ENCODE data around the gene NXN.
A peak's percentile ranks its signal among the peaks of the same experiment; 100 is the strongest.
"Not testable (repeated sequence)": the region's sequence is repeated elsewhere in the genome, so short reads cannot be mapped to it uniquely, and the experiment has no call there.

Gene NXN

DNA sequence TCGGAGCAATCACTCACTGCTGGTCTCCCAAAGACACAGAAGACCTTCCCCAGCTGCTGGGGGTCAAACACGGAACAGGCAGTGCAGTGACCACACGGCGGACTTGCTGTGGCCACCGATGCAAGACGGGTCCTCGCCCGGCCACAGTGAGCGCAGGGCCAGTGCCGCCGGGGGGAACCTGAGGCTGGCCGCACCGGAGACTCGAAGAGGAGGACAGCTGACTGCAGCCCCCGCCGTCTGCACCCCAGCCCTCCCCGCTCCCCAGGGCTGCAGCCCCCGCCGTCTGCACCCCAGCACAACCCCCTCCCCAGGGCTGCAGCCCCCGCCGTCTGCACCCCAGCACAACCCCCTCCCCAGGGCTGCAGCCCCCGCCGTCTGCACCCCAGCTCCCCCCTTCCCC is 173.7 kb downstream of the NXN start:
- H3K4me3 Mint-ChIP-seq; H3K4me1 Mint-ChIP-seq; DNase-seq; H3K9me3 Mint-ChIP-seq; H3K27me3 Mint-ChIP-seq; H3K36me3 Mint-ChIP-seq (ENCODE audit: low read depth); ATAC-seq; H3K27ac Mint-ChIP-seq: not testable (repeated sequence)

DNA sequence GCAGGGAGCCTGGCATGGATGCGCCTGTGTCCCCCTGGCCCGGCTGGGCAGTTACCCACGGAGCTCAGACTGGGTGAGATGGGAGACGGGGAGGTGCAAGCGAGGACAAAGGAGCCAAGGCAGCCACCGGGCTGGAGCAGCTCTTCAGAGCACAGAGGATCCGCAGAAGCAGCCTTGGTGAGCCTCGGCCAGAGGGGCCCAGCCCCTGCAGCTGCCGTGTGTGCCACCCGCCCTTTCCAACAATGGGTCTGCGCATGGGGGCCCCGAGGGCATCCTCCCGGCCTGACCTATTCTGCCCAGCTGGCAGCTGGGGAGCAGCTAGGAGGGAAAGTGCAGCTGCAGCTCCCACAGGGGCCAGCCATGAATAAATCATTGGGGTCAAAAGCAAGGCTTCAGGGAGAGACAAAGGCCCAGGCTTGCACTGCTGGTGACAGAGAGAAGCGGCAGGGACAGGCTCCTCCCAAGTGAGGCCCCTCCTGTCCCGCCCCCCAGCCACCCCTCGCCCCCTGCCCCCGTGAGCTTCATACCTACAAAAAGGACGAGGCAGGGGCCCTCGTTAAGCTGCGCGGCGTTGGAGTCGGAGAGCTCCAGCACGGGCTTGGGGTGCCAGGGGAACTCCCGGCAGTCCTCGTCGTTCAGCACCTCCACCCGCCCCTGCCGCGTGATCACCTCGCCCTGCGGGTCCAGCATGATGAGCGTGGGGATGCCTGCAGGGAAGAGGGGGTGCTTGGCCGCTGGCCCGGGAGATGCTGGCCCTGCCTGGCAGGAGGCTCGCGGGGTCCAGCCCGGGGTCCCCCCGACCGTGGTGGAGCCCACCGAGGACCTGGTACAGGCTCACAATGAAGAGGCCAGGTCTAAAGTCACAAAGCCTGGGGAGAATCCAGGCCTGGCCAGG is 174.8 kb downstream of the NXN start:
- Mint-ChIP-seq H3K27ac (no peak overlapping the region), H3K4me1 (no peaks in the 10 kb centered on the region), H3K9me3 (no peaks in the 10 kb centered on the region), H3K36me3 (ENCODE audit: low read depth) (no peaks in the 10 kb centered on the region), H3K4me3 (no peak overlapping the region), H3K27me3 (no peaks in the 10 kb centered on the region)
- DNase-seq: no peak
- no peak for ATAC-seq

DNA sequence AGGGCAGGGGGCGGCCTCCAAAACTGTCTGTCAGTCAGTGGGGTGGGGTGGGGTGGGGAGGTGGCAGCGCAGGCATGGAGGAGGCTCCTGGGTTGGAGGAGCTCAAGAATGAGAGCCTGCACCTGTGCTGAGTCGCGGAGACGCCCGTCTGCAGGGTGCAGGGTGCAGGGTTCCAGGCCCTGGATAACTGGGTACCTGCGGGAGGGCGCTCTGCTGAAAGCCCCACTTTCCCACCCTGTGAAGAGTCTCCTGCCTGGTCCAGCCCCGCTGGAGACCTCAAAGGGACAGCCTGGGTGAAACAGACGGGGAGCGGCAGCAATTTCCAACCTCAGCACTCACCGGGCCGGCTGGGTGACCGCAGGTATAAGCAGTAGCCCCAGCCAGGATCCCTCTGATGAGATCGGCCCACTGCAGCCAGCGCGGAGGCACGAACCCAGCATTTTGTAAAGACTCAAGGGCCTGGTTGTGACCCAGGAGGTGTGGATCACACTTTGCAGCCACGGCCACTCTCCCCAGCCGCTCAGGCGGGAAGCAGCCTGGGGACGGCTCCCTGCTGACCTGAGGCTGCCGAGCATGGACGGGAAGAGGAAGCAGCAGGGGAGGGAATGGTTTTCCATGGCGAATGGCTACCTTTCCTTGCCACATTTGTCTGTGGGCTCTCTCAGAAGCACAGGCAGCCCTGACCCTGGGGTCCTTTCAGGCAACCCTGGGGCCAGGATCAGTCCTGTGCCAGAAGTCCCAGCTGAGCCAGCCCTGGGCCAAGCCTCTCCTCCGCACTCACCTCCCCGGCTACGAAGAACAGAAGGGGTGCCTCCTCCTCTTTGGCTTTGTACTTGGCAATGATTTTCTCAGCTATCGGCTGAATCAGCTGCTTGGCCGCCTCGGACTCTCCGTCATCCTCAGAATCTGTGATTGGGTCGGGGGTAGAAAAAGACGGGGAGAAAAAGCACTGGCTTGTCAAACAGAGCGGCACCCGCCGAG is 176.4 kb downstream of the NXN start:
- H3K9me3 Mint-ChIP-seq: no peaks in the 10 kb centered on the region

DNA sequence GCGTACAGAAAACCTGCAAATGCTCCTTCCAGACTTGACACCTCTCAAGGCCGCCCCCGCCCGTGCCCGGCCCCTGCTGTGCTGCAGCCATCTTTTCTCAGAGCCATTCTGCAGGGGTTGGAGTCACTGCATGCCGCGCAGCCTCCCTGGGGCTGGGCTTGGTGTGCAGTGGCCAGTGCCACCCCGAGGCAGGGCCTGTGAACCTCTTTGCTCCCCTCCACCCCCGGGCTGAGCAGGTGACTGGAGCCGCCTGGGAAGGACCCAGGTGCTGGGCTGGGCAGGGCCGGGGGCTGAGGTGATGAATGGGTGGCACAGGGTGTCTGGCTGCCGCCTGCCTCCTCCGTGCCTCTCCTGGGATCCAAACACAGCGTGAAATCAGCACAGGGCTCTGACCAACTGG is 177.1 kb downstream of the NXN start:
- ATAC-seq (no peak), DNase-seq (no peak)
- Mint-ChIP-seq H3K36me3 (ENCODE audit: low read depth) (no peaks in the 10 kb centered on the region), H3K4me1 (no peaks in the 10 kb centered on the region), H3K9me3 (no peaks in the 10 kb centered on the region), H3K4me3 (no peak overlapping the region), H3K27ac (no peak overlapping the region), H3K27me3 (no peaks in the 10 kb centered on the region)

More for the DNA sequence above, 176.4 kb downstream of the NXN start:
- DNase-seq: no peak
- Mint-ChIP-seq H3K36me3 (ENCODE audit: low read depth) (no peaks in the 10 kb centered on the region), H3K27ac (no peak overlapping the region), H3K27me3 (no peaks in the 10 kb centered on the region), H3K4me1 (no peaks in the 10 kb centered on the region), H3K4me3 (no peak overlapping the region)
- no peak for ATAC-seq

DNA sequence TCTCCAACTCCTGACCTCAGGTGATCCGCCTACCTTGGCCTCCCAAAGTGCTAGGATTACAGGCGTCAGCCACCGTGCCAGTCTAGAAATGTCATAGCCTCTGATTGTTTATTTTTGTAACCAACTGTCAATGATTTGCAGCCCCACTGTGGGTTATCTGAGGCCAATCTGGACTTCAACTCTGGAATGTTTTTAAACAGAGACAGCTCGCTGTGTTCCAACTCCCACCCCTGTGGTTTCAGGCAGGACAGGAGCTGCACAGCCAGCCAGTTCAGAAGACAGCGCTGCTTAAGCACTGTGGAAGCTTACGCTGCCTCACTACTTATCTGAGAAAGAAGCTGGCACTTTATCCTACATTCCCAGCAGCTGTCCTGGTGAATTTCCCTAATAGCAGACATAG is 177.9 kb downstream of the NXN start:
- Mint-ChIP-seq H3K27ac (no peak overlapping the region), H3K4me1 (no peaks in the 10 kb centered on the region), H3K27me3 (no peaks in the 10 kb centered on the region), H3K36me3 (ENCODE audit: low read depth) (no peaks in the 10 kb centered on the region), H3K9me3 (no peaks in the 10 kb centered on the region), H3K4me3 (no peak overlapping the region)
- ATAC-seq (no peak), DNase-seq (no peak)

DNA sequence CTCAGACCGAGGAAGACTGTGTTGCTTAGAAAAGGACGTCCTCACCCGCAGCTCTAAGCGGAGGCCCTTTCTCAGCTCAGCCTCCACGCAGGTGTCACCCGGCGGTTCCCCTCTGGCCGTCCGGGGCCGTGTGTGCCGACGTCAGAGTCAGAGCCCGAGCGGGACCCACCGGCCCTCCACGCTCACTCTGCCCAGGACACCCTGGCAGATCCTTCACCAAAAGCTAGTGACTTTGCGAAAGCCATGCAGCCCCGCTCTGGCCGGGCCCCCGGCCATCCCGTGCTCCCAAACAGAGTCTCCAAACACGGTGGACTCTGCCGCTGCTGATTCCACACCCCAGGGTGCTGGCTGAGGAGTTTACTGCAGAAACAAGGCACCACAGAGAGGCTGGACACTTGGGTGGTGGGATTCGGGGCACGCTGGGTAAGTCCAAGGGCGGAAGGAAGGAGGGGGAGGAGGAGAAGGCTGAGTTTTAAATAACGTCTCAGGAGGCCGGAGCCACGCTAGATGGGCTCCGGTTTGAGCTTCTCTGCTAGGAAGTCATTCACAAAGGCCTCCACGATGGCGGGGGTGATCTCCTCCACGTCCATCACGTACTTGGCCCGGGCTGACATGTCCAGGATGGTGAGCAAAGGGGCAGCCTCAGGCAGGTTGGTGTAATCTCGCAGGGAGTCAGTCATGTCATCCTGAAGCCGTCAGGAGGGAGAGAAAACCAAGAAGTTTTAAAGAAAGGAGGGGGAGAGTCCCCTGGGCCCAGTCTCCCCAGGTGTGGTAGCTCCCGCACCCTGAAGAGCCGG is 178.9 kb downstream of the NXN start:
- no peak for ATAC-seq
- Mint-ChIP-seq H3K27ac (no peak overlapping the region), H3K36me3 (ENCODE audit: low read depth) (no peaks in the 10 kb centered on the region), H3K9me3 (no peaks in the 10 kb centered on the region), H3K4me1 (no peaks in the 10 kb centered on the region), H3K4me3 (no peak overlapping the region), H3K27me3 (no peaks in the 10 kb centered on the region)
- no peak for DNase-seq

DNA sequence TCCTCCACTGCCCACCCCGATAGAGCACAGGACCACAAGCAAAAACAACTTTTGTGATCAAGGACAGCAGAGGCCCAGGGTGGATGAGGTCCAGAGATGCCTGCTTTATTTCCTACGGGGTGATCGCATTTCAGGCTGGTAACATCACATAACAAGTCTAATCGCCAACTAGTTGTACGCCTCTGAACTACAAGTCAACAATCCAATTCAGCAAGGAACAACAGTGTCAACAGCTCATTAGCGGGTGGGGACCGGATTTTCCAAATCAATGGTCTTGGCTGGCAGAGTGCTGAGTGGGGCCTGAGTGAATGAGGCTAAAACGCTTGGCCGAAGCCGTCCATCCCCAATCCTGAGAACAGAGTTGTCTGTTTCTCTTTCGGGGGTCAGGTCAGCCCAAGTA is 180.3 kb downstream of the NXN start:
- Mint-ChIP-seq H3K27ac (no peak overlapping the region), H3K4me1 (peaks cover 6% of the 10 kb centered on the region), H3K4me3 (no peak overlapping the region), H3K27me3 (no peaks in the 10 kb centered on the region), H3K9me3 (no peaks in the 10 kb centered on the region), H3K36me3 (ENCODE audit: low read depth) (no peaks in the 10 kb centered on the region)
- ATAC-seq (no peak), DNase-seq (no peak)

DNA sequence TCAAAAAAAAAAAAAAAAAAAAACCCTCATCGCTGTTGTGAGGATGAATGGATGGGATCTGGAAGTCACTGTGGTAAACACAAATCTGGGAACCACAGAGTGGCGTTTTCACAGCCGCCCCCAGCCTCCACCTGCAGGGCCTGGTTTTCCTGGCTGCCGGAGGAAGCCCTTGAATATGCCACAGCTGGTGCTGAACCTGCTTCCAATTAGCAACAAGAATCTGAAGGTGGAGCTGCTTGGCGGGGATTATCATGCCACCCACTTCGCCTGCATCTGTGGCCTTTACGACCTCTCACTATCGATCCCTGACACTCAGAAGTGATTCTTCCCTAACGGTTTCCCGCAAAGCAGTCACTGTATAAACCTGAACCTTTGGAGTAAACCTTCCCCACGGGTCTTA is 181.3 kb downstream of the NXN start:
- peaks cover 6% of the 10 kb centered on the region for H3K4me1 Mint-ChIP-seq
- no peaks in the 10 kb centered on the region for H3K27me3 Mint-ChIP-seq
- ATAC-seq: no peak
- no peak for DNase-seq
- H3K4me3 Mint-ChIP-seq: no peak overlapping the region
- no peak overlapping the region for H3K27ac Mint-ChIP-seq
- no peaks in the 10 kb centered on the region for H3K36me3 Mint-ChIP-seq (ENCODE audit: low read depth)
- no peaks in the 10 kb centered on the region for H3K9me3 Mint-ChIP-seq

DNA sequence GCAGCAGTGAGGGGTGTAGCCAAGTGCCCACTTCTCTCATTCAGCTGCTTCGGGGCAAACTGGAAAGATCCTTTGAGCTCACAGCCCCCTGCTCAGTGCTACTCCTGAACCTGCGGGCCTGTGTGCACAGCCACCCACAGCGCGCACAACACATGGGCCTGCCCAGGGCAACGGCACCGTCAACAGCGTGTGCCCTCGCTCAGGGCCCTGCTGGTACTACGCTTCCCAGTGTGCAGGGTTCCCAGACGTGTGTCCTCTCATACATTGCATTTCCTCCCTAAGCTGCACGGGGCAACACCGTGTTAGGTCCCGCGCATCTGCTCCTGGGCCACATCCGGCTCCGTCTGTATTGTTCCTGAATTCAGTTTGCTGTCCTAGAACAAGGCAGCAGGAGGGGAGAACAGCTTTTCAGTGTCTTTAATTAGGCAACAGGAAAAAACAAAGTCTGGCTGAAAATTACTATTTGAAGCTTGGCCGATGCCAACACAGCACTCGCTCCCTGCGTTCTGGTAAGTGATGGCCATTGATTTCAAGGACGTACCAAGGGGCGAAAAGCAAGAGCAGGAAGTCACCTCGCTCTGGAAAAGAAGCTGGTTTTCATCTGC is 182.2 kb downstream of the NXN start:
- Mint-ChIP-seq H3K9me3 (no peaks in the 10 kb centered on the region), H3K36me3 (ENCODE audit: low read depth) (peaks cover 3% of the 10 kb centered on the region), H3K4me3 (no peak overlapping the region), H3K27me3 (no peaks in the 10 kb centered on the region), H3K27ac (no peak overlapping the region), H3K4me1 (peaks cover 6% of the 10 kb centered on the region)
- DNase-seq (no peak), ATAC-seq (no peak)

DNA sequence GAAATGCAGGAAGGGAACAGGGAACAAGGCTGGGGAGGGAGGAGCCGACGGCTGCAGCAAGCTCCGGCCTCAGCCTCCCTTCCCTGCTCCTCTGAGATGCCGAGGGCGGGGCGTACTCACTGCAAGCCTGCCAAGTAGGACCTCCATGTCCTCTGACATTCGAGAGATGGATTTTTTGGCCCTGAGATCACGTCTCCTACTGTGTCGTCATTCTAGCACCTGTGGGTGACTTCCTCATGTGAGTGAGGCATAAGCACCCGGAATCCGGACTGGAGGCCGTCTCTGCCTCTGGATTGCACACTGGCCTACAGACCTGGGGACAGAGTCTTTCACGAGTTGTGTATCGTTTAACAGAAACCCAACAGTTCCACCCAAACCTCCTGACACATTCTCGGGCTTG is 183.0 kb downstream of the NXN start:
- Mint-ChIP-seq H3K4me1 (peaks cover 6% of the 10 kb centered on the region), H3K36me3 (ENCODE audit: low read depth) (peaks cover 7% of the 10 kb centered on the region), H3K9me3 (no peaks in the 10 kb centered on the region), H3K27me3 (no peaks in the 10 kb centered on the region), H3K4me3 (no peak overlapping the region), H3K27ac (no peak overlapping the region)
- no peak for DNase-seq
- ATAC-seq: no peak

DNA sequence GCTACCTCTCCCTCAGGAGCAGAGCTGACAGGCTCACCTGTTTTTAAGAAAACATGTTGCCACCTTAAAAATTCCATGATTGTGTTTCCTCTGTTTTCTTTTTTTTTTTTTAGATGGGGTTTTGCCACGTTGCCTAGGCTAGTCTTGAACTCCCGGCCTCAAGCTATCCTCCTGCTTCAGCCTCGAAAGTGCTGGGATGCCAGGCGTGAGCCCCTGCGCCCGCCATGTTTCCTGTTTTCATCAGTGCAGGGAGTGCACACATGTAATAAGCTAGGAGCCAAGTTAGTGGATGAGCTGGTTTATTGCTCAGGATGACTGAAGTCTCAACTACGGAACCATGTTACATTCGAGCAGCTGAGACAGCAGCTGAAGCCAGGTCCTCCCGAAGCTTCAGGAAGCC is 183.9 kb downstream of the NXN start:
- no peaks in the 10 kb centered on the region for H3K27me3 Mint-ChIP-seq
- H3K9me3 Mint-ChIP-seq: no peaks in the 10 kb centered on the region
- H3K27ac Mint-ChIP-seq: no peak overlapping the region
- DNase-seq: no peak
- ATAC-seq: no peak
- peaks cover 6% of the 10 kb centered on the region for H3K4me1 Mint-ChIP-seq
- peaks cover 14% of the 10 kb centered on the region for H3K36me3 Mint-ChIP-seq (ENCODE audit: low read depth)
- no peak overlapping the region for H3K4me3 Mint-ChIP-seq

DNA sequence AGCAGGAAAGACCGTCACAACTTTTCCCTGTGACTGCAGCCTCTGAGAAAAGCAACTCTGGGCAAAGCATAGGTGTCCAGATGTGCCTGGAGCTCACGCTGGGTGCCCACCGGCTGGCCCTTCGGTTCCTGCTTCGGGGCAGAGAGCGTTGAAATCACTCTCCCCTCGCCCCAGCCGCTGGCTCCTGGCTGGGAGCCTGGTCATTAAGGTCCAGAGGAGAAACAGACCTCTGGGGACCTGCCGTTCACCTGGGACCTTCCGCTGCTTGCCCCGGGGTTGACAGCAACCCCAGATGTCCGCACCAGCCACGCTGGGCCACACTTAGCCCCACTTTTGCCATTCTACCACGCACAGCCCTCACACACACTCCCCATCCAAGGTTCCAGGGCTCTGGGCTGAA is 184.3 kb downstream of the NXN start:
- no peak for ATAC-seq
- H3K36me3 Mint-ChIP-seq (ENCODE audit: low read depth): peaks cover 16% of the 10 kb centered on the region
- H3K4me1 Mint-ChIP-seq: peaks cover 6% of the 10 kb centered on the region
- H3K27me3 Mint-ChIP-seq: no peaks in the 10 kb centered on the region
- no peak overlapping the region for H3K27ac Mint-ChIP-seq
- no peak overlapping the region for H3K4me3 Mint-ChIP-seq
- H3K9me3 Mint-ChIP-seq: no peaks in the 10 kb centered on the region
- DNase-seq: no peak

DNA sequence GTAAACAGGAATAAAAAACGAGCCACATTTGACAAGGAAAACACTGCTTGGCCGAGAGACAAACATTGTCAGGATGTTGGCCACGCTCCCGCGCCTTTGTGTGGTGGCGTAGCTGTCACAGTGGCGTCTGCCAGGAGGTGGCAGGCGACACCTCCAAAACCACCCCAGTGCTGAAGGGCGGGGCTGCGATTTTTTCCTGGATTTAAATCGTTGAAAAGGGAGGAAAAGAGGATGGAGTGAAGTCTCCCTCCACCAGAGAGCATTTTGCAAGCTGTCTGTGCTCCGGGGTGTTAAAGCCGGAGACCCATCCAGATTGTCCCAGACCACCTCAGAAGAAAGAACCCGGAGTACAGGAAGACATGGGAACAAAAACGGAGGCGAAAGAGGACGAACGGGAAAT is 184.7 kb downstream of the NXN start:
- ATAC-seq: no peak
- DNase-seq: peak; percentile 57

DNA sequence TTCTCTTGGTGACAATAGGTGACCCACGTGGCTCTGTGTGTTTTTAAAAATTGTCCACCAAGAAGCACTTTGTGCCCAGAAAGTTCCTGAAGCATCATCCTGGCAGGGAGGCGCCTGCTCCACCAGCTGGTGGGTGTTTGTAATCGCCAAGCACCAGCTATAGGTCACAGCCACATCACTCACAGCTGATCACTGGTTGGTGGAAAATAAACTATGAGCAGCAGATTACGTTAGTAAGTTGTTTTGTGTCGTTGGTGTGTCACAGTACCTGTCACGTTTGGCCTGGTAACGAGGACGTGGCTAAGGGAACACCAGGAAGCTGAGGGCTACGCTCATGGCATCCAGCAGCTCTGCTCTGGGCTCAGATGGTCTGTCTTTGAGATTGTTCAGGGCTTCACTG is 187.3 kb downstream of the NXN start:
- Mint-ChIP-seq H3K36me3 (ENCODE audit: low read depth) (peaks cover 24% of the 10 kb centered on the region), H3K27ac (no peak overlapping the region), H3K4me1 (peaks cover 6% of the 10 kb centered on the region), H3K27me3 (no peaks in the 10 kb centered on the region), H3K9me3 (no peaks in the 10 kb centered on the region), H3K4me3 (no peak overlapping the region)
- ATAC-seq (no peak), DNase-seq (no peak)

More for the DNA sequence above, 184.7 kb downstream of the NXN start:
- Mint-ChIP-seq H3K27ac (no peak overlapping the region), H3K27me3 (no peaks in the 10 kb centered on the region), H3K9me3 (no peaks in the 10 kb centered on the region), H3K4me1 (peaks cover 6% of the 10 kb centered on the region), H3K36me3 (ENCODE audit: low read depth) (peaks cover 18% of the 10 kb centered on the region), H3K4me3 (no peak overlapping the region)

All from activated naive CD8-positive, alpha-beta T cell treated with anti-CD3 and anti-CD28 coated beads, Interleukin-2, amount 50 U/mL, for 24 hours (primary cell).